Lower leg skin (tissue), 4 donors: ENCODE measurements around the gene ELFN1. TPM values are rescaled to one million over a fixed set of nuclear protein-coding genes. Genes with fewer than 3 reads are reported as not detected.

Experiments
- DNase-seq, 2 donors: peaks; one replicate each; pipeline ENCODE4 v3.0.0-alpha.2; 2019; ENCODE audit warnings: low spot score in 2 of 2
- H3K4me3 ChIP-seq: fragments of 200-600 bp; sonication (generic); 2 replicates; pipeline ENCODE4 v1.5.1; 2017; ENCODE audit warnings: mild to moderate bottlenecking, low read depth; ENCODE audit not compliant: poor library complexity, severe bottlenecking
- CTCF ChIP-seq, 3 donors: fragments of 450-650 bp; IDR thresholded peaks; one replicate each; pipeline ENCODE4 v1.5.1; 2016; ENCODE audit warnings: antibody characterized with exemption in 3 of 3, mild to moderate bottlenecking in 3 of 3, moderate library complexity in 2 of 3
- POLR2A ChIP-seq, 2 donors: fragments of 450-650 bp; IDR thresholded peaks; one replicate each; pipeline ENCODE4 v1.6.1; 2016 to 2017; ENCODE audit warnings: antibody characterized with exemption in 2 of 2, mild to moderate bottlenecking in 1 of 2, moderate library complexity in 1 of 2
- WGBS, 2 donors: methylation state at CpG; one replicate each; pipeline ENCODE4 v1.1.5; 2018; 5-methylcytosine and 5-hydroxymethylcytosine counted together
- intact Hi-C: fragments of 100-400 bp; cut with DNase I; formaldehyde crosslinking; loops from one replicate; pipeline ENCODE4 v1.15.0; 2023; ENCODE audit warnings: low total_unique reads
- total RNA-seq, 4 donors: library from RNA; depleted of rRNA; stranded (reverse); fragments of >200 nt; gene quantifications; one replicate each; pipeline ENCODE4 v1.1.0, GENCODE V29; 2016

The ELFN1 gene
- total RNA-seq, 4 donors from 2014 or later: 1.2 to 2.6 (median 1.8) TPM

GRCh38 chr7:1732072-1732471 lies 62.0 kb downstream of the ELFN1 start:
- intact Hi-C loops: no loop called here
- WGBS, 2 donors: 89 to 90% methylated on average over 7 of the region's 7 CpGs
- no peak overlapping the region for H3K4me3 ChIP-seq
- TF ChIP-seq POLR2A (IDR thresholded peaks at IDR 0.05): no peak
- no peak for TF ChIP-seq CTCF (IDR thresholded peaks at IDR 0.05)
- no peak for DNase-seq

GRCh38 chr7:1732645-1733044 lies 62.6 kb downstream of the ELFN1 start:
- WGBS, 2 donors: 75 to 76% methylated on average over 10 of the region's 10 CpGs
- no peak for TF ChIP-seq CTCF (IDR thresholded peaks at IDR 0.05)
- TF ChIP-seq POLR2A (IDR thresholded peaks at IDR 0.05): no peak
- H3K4me3 ChIP-seq: no peak overlapping the region
- no peak for DNase-seq
- intact Hi-C loops: no loop called here

GRCh38 chr7:1733206-1733907 lies 63.3 kb downstream of the ELFN1 start:
- no peak for DNase-seq

GRCh38 chr7:1733908-1734730 lies 64.0 kb downstream of the ELFN1 start:
- no peak for DNase-seq
- WGBS, 2 donors: 54 to 68% methylated on average over 17 of the region's 17 CpGs
- TF ChIP-seq POLR2A (IDR thresholded peaks at IDR 0.05): no peak
- no peak for TF ChIP-seq CTCF (IDR thresholded peaks at IDR 0.05)
- intact Hi-C loops: no loop called here
- H3K4me3 ChIP-seq: no peak overlapping the region

More at GRCh38 chr7:1733206-1733907, 63.3 kb downstream of the ELFN1 start:
- intact Hi-C loops: no loop called here
- H3K4me3 ChIP-seq: no peak overlapping the region
- TF ChIP-seq POLR2A (IDR thresholded peaks at IDR 0.05) (no peak), CTCF (IDR thresholded peaks at IDR 0.05) (no peak)
- 71 to 82% methylated on average over 19 of the region's 19 CpGs for WGBS, 2 donors

DNA sequence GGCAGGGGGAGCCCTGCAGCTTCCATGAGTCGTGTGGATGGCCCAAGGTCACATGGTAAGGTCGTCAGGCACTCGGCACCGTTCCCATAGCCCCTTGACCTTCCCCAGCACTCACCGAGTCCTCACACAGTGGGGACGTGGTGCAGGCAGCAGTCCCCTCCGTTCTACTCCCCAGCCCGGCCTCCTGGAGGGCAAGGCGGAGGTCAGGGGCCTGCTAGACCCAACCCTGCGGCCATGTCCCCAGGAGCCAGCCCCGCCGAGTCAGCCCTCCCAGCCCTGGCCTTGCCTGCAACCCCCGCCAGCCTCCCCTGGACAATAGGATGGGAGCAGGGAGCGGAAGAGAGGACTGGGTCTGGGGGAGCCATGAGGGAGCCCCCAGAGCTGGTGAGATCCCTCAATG lies 65.2 kb downstream of the ELFN1 start:
- no peak for DNase-seq
- no peak for TF ChIP-seq POLR2A (IDR thresholded peaks at IDR 0.05)
- no peak for TF ChIP-seq CTCF (IDR thresholded peaks at IDR 0.05)
- no peak overlapping the region for H3K4me3 ChIP-seq
- intact Hi-C loops: no loop called here
- WGBS, 2 donors: 90 to 92% methylated on average over 5 to 9 of the region's 14 CpGs
